Stomach (tissue), 9 donors: ENCODE data around the gene CX3CL1. TPM values are rescaled to one million over a fixed set of nuclear protein-coding genes. Genes with fewer than 3 reads are reported as not detected.

Experiments used
- DNase-seq, 2 donors: peaks; one replicate each; pipeline versions ENCODE4 v3.0.0 to v3.0.0-alpha.2; 2013 to 2019
- H3K27ac ChIP-seq, 5 donors: fragments of 200-600 bp in 4 of 5; sonication (generic) in 4 of 5; one replicate each; pipeline ENCODE4 v1.5.1; 2013 to 2019; ENCODE audit warnings: mild to moderate bottlenecking in 1 of 5, moderate library complexity in 1 of 5
- H3K27me3 ChIP-seq, 3 donors: fragments of 200-600 bp; sonication (generic); one replicate each; pipeline ENCODE4 v1.5.1; 2017 to 2019; ENCODE audit warnings: mixed run types in 1 of 3
- H3K36me3 ChIP-seq, 4 donors: fragments of 200-600 bp; sonication (generic); 1 replicate in 3 of 4; 2 replicates in 1 of 4; pipeline ENCODE4 v1.5.1; 2016 to 2019
- H3K4me1 ChIP-seq, 4 donors: fragments of 200-600 bp; sonication (generic); one replicate each; pipeline ENCODE4 v1.5.1; 2016 to 2019
- H3K4me3 ChIP-seq, 4 donors: fragments of 200-600 bp; sonication (generic) in 3 of 4; one replicate each; pipeline ENCODE4 v1.5.1; 2016 to 2019; ENCODE audit warnings: mild to moderate bottlenecking in 1 of 4
- H3K9me3 ChIP-seq, 4 donors: fragments of 200-600 bp; sonication (generic); one replicate each; pipeline ENCODE4 v1.5.1; 2016 to 2019
- EP300 ChIP-seq: sonication (generic); formaldehyde crosslinking; IDR thresholded peaks from one replicate; pipeline ENCODE4 v1.6.1; 2017; ENCODE audit warnings: antibody characterized with exemption
- POLR2A ChIP-seq, 4 donors: fragments of 450-650 bp; IDR thresholded peaks; one replicate each; pipeline ENCODE4 v1.6.1; 2016; ENCODE audit warnings: antibody characterized with exemption in 4 of 4, control low read depth in 2 of 4, mild to moderate bottlenecking in 1 of 4, moderate library complexity in 1 of 4
- POLR2AphosphoS5 ChIP-seq, 3 donors: sonication (generic); formaldehyde crosslinking; IDR thresholded peaks; one replicate each; pipeline ENCODE4 v1.6.1; 2016; ENCODE audit warnings: antibody characterized with exemption in 3 of 3
- WGBS, 5 donors: extraction: QIAGEN DNeasy Blood & Tissue Kit in 3 of 5; methylation state at CpG; one replicate each; pipeline versions ENCODE4 v1.1.5 to v1.1.7; 2013 to 2018; 5-methylcytosine and 5-hydroxymethylcytosine counted together
- intact Hi-C: fragments of 100-400 bp; cut with DNase I; formaldehyde crosslinking; loops from one replicate; pipeline ENCODE4 v1.15.1; 2023; ENCODE audit warnings: low total_unique reads
- polyA plus RNA-seq, 3 donors: library from polyadenylated mRNA; stranded (reverse); fragments of 200-250 nt; gene quantifications; one replicate each; pipeline ENCODE4 v1.2.3, GENCODE V29; 2013
- total RNA-seq, 5 donors: library from RNA; depleted of rRNA; stranded (reverse); fragments of >200 nt; gene quantifications; one replicate each; pipeline versions ENCODE4 v1.1.0 to v1.2.3, GENCODE V29; 2014 to 2016
- TF ChIP-seq, protein P1 (sequence below), 7 experiments: fragments of 450-650 bp in 4 of 7; fragments of 200-600 bp in 3 of 7; sonication (generic) in 3 of 7; IDR thresholded peaks; one replicate each; pipeline ENCODE4 v1.5.1; 2016 to 2019; ENCODE audit warnings: antibody characterized with exemption in 7 of 7, control low read depth in 2 of 7, mild to moderate bottlenecking in 1 of 7
- donor health status: healthy with polysubstance abuse.
- donor health status: Bipolar disorder and iron deficiency.
- donor health status: healthy.

CX3CL1 gene
- total and polyA plus RNA-seq, 8 donors, result 1.3 to 43.8 (median 6.7) TPM; not detected in 2

DNA sequence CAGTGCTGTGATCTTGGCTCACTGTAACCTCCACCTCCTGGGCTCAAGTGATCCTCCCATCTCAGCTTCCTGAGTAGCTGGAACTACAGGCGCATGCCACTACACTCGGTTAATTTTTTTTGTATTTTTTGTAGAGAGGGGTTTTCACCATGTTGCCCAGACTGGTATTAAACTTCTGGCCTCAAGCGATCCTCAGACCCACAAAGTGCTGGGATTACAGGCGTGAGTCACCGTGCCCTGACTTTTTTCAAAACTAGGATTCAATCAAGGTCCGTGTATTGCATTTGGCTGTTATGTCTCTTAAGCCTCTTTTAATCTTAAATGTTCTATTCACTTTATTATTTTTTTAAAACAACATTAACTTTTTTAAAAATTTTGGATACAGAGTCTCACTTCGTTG is 18.0 kb upstream of the CX3CL1 start:
- WGBS, 5 donors, result 77 to 91% (median 88%) methylated on average over 7 of the region's 7 CpGs
- no peaks in the 10 kb centered on the region for H3K9me3 ChIP-seq
- peak in 1 of 2 donors; percentile 10 for DNase-seq

DNA sequence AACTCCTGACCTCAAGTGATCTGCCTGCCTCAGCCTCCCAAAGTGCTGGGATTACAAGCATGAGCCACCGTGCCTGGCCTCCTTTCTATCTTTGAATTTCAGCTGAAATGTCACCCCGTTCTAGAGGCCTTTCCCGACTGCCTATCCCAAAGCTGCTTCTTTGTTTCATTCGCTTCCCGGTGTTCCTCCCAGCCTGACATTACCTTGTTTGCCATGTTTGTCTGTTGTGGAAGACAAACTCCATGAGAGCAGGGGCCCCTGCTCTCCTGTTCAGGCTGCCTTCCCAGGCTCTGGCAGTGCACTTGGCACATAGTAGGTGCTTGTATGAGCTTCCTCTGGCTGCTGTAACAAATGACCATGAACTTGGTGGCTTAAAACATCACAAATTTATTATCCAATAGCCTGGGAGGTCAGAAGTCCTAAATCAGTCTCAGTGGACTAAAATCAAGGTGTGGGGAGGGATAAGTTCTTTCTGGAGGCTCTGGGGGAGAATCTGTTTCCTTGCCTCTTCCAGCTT is 16.3 kb upstream of the CX3CL1 start:
- TF ChIP-seq, protein P1, sequence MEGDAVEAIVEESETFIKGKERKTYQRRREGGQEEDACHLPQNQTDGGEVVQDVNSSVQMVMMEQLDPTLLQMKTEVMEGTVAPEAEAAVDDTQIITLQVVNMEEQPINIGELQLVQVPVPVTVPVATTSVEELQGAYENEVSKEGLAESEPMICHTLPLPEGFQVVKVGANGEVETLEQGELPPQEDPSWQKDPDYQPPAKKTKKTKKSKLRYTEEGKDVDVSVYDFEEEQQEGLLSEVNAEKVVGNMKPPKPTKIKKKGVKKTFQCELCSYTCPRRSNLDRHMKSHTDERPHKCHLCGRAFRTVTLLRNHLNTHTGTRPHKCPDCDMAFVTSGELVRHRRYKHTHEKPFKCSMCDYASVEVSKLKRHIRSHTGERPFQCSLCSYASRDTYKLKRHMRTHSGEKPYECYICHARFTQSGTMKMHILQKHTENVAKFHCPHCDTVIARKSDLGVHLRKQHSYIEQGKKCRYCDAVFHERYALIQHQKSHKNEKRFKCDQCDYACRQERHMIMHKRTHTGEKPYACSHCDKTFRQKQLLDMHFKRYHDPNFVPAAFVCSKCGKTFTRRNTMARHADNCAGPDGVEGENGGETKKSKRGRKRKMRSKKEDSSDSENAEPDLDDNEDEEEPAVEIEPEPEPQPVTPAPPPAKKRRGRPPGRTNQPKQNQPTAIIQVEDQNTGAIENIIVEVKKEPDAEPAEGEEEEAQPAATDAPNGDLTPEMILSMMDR (IDR thresholded peaks at IDR 0.05), result no peak
- no peak for TF ChIP-seq EP300
- TF ChIP-seq POLR2AphosphoS5 (IDR thresholded peaks at IDR 0.05), result no peak
- no peak for TF ChIP-seq POLR2A (IDR thresholded peaks at IDR 0.05)
- no peak overlapping the region for H3K27ac ChIP-seq
- peak in 1 of 2 donors; percentile 4 for DNase-seq
- H3K27me3 ChIP-seq, result peaks cover 0 to 6% (median 0%) of the 10 kb centered on the region in 3 donors
- no peak overlapping the region for H3K4me3 ChIP-seq
- H3K4me1 ChIP-seq, result no peaks in the 10 kb centered on the region
- no peaks in the 10 kb centered on the region for H3K9me3 ChIP-seq
- 77 to 86% (median 85%) methylated on average over 5 of the region's 5 CpGs for WGBS, 5 donors
- no peaks in the 10 kb centered on the region for H3K36me3 ChIP-seq
- intact Hi-C loops, result no loop called here

More for the DNA sequence above, 18.0 kb upstream of the CX3CL1 start:
- TF ChIP-seq EP300, result no peak
- TF ChIP-seq POLR2A (IDR thresholded peaks at IDR 0.05), result no peak
- TF ChIP-seq, protein P1 (IDR thresholded peaks at IDR 0.05), result no peak
- TF ChIP-seq POLR2AphosphoS5 (IDR thresholded peaks at IDR 0.05), result no peak
- no peak overlapping the region for H3K27ac ChIP-seq
- H3K36me3 ChIP-seq, result no peaks in the 10 kb centered on the region
- no peaks in the 10 kb centered on the region for H3K4me1 ChIP-seq
- H3K27me3 ChIP-seq, result peaks cover 0 to 11% (median 0%) of the 10 kb centered on the region in 3 donors
- no peak overlapping the region for H3K4me3 ChIP-seq
- intact Hi-C loops, result no loop called here

DNA sequence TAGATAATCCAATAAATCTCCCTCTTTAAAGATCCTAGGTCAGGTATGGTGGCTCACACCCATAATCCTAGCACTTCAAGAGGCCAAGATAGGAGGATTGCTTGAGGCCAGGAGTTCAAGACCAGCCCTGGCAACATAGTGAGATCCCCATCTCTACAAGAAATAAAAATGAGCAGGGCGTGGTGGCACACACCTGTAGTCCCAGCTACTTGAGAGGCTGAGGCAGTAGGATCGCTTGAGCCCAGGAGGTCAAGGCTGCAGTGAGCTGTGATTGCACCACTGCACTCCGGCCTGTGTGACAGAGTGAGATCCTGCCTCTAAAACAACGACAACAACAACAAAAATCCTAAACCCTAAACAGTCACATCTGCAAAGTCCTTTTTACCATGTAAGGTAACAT is 15.7 kb upstream of the CX3CL1 start:
- H3K9me3 ChIP-seq, result no peaks in the 10 kb centered on the region
- TF ChIP-seq POLR2AphosphoS5 (IDR thresholded peaks at IDR 0.05) (no peak), EP300 (no peak), POLR2A (IDR thresholded peaks at IDR 0.05) (no peak)
- TF ChIP-seq, protein P1 (IDR thresholded peaks at IDR 0.05), result no peak
- DNase-seq, result peak in 1 of 2 donors; percentile 8
- no peak overlapping the region for H3K4me3 ChIP-seq
- peaks cover 0 to 6% (median 0%) of the 10 kb centered on the region in 3 donors for H3K27me3 ChIP-seq
- no peak overlapping the region for H3K27ac ChIP-seq
- WGBS, 5 donors, result 82 to 97% (median 93%) methylated on average over 2 to 4 of the region's 4 CpGs
- no peaks in the 10 kb centered on the region for H3K36me3 ChIP-seq
- intact Hi-C loops, result no loop called here
- no peaks in the 10 kb centered on the region for H3K4me1 ChIP-seq

DNA sequence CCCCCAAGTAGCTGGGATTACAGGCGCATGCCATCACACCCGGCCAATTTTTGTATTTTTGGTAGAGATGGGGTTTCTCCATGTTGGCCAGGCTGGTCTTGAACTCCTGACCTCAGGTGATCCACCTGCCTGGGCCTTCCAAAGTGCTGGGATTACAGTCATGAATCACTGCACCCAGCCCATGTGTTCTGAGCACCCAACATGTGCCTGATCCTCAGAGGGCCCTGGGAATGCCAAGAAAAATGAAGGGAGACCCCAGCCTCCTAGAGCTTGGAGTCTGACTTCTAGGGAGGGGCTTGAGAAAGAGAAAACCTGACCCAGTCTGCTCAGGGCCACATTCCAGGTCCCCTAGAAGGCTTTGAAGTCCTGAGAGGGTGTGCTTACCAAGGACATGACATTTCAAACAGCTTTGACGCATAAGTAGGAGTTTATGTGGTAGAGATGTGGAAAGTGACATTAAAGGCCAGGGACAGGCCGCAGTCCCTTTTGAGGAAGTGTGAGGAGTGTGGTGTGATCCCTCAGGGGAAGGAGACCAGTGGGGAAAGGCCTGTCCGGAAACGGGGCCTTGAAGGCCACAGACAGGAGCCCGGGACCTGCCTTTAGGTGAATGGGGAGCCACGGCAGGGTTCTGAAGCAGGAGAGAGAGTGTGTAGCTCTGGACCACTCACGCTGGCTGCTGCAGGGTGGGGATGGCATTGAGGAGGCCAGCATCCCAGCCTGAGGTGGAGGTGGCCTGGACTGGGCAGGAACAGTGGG is 14.8 kb upstream of the CX3CL1 start:
- H3K36me3 ChIP-seq, result no peaks in the 10 kb centered on the region
- peaks cover 0 to 3% (median 0%) of the 10 kb centered on the region in 3 donors for H3K27me3 ChIP-seq
- no peak overlapping the region for H3K27ac ChIP-seq
- no peaks in the 10 kb centered on the region for H3K9me3 ChIP-seq
- no peaks in the 10 kb centered on the region for H3K4me1 ChIP-seq
- 83 to 92% (median 87%) methylated on average over 9 of the region's 9 CpGs for WGBS, 5 donors
- peak in 1 of 2 donors; percentile 20 for DNase-seq
- intact Hi-C loops, result no loop called here
- H3K4me3 ChIP-seq, result no peak overlapping the region
- TF ChIP-seq, protein P1 (IDR thresholded peaks at IDR 0.05), result no peak
- TF ChIP-seq POLR2A (IDR thresholded peaks at IDR 0.05), result no peak
- TF ChIP-seq POLR2AphosphoS5 (IDR thresholded peaks at IDR 0.05), result no peak
- no peak for TF ChIP-seq EP300
